GM12801 (cell line): ENCODE measurements around the gene GIPC3.

Experiments
- TF ChIP-seq, protein P1 (sequence below): IDR thresholded peaks from one replicate; pipeline ENCODE4 v1.5.1; 2011; ENCODE audit warnings: control low read depth; ENCODE audit not compliant: insufficient read length; ENCODE audit errors: extremely low read depth

Gene GIPC3

DNA sequence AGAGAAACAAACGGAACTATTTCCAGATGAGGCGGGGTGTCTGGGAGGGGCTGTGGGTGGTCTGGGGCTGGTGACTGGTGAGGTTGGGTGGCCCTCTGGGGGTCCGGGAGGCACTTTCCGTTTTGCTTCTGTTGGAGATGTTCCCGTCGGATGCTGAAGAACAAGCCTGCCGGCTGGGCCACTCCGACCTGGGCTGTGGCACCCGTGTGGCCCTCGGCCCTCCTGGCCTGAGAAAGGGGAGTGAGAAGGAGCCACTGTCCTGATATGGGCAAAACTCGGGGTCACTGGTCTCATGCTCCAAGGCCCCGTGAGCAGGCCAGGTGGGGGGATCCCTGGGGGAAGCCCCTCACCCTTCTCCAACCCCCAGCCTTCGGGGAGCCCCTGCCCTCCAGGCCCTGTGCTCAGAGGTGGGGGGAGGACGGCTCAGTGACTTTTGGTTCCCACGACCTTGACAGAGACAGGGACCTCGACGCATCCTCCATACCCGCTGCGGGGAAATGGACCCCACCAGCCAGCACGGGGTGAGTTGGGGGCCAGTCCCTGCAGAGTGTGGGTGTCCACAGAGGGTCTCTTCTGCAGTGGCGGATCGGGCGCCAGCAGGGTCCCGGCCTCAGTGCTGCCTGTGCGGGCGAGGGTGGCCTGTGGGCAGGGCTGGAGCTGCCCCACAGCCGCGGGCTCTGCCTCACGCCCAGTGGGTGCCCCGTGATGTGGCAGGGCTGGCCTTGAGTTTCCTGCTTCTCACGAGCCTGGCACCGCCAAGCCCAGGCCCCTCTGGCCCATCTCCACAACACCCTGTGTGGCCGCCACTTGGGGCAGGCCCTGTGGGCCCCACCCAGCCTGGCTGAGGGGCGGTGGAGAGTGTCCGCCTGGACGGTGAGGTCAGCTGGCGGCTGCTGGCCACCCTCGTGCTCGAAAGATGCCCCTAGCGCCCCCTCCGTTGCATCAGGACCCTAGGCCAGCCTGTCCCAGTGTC is 25.8 kb downstream of the GIPC3 start:
- TF ChIP-seq, protein P1, sequence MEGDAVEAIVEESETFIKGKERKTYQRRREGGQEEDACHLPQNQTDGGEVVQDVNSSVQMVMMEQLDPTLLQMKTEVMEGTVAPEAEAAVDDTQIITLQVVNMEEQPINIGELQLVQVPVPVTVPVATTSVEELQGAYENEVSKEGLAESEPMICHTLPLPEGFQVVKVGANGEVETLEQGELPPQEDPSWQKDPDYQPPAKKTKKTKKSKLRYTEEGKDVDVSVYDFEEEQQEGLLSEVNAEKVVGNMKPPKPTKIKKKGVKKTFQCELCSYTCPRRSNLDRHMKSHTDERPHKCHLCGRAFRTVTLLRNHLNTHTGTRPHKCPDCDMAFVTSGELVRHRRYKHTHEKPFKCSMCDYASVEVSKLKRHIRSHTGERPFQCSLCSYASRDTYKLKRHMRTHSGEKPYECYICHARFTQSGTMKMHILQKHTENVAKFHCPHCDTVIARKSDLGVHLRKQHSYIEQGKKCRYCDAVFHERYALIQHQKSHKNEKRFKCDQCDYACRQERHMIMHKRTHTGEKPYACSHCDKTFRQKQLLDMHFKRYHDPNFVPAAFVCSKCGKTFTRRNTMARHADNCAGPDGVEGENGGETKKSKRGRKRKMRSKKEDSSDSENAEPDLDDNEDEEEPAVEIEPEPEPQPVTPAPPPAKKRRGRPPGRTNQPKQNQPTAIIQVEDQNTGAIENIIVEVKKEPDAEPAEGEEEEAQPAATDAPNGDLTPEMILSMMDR, result no peak

DNA sequence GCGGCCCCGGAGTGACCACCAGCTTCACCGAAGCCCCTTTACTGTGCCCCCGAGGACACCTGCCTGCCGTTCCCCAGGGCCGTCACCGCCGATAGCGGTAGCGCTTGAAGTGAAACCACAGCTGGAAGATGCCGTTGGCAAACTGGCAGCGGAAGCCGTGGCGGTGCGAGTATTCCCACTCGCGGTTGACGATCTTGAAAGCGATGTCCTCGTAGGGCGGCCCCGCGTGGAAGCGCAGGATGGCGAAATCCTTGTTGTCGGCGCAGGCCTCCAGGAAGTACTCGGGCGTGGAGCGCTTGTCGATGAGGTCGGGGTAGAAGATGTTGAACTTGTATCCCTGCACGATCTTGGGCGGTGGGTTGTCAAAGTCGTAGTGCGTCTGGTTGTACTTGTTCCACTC is 26.6 kb downstream of the GIPC3 start:
- TF ChIP-seq, protein P1, result no peak

DNA sequence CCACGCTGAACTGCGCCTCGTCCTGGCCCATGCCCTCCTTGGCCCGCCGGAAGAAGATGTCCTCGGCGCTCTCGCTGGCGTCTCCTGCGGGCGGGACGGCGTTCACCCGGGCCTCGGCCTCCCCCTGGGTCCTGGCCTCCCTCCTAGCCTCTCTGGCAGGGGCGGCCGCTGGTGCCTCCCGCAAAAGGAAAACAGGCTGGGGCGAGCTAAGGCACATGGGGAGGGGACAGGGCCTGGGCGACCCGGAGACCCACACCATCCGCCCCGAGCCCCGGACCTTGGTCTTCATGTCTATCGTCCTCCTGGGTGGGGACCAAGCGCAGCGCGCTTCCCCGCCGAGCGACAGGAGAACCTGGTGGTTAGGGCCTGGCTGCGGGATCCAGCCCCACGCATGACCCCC is 27.1 kb downstream of the GIPC3 start:
- TF ChIP-seq, protein P1, result no peak

DNA sequence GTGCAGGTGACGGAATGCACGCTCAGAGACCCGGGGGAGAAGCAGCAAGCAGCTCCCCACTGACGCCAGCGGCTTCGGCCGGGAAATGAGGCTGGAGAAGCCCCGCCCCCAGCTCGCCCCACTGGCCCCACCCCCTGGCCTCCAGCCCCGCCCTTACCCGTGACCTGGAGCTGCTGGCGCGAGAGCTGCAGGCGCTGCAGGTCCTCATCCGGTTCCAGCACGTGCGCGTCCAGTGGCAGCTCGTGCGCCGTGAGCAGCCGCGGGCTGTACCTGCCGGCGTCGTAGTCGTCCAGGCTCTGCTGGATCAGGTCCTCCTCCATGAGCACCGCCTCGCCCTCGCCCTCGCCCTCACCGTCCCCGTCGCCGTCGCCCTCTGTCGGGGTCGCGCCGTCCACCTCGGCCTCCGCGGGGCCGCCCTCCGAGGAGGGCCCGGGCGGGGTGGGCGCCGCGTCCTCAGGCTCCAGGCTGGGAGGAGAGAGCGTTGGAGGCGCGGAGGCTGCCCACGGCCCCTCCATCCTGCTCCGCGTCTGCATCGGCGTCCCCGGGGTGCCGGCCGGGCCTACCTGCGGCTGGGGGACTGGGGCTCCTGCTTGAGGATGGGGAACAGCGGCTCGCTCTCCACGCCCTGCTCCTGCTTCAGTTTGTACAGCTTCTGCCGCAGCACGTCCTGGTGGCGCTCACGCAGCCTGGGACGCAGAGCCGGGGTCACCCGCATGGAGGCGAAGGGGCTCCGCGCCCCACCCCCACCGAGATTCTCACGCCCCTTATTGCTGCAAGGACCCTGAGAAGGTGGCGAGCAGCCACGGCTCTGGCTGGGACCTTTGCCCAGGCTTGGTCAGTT is 27.8 kb downstream of the GIPC3 start:
- TF ChIP-seq, protein P1, result no peak

DNA sequence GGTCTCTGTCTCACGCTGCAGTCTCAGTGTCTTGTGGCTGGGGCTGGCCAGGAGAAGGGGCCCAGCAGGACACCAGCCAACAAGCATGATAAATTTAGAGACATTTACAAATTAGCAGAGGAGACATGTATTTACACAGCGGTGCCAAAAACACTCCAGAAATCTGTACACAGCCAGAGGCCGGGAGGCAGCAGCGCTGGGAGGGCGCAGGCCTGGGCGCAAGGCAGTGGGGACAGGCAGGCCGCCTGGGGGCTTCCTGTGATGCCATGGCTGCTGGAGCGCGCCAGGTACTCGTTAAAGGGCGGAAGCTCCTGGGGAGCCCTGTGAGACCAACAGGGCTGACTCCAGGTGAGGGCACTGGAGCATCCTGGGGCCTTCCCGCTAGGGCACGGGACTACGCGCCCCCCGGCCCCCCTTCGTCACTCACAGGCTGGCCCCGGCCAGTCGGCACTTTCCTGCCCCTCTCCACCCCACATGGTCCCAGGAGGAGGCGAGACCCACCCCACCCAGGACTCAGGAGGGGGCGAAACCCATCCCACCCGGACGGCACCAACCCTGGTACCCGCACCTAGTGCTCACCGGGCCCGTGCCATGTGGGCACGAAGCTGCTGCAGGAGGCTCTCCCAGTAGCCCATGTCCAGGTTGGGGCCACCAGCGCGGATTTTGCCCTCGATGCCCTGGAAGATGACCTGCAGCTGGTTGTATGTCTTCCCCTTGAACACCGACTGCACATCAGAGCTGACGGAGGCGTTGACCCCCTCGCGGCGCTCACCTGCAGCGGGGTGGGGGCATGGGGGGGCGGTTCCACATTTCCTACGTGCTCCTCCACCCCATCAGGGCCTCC is 28.8 kb downstream of the GIPC3 start:
- TF ChIP-seq, protein P1, result no peak

DNA sequence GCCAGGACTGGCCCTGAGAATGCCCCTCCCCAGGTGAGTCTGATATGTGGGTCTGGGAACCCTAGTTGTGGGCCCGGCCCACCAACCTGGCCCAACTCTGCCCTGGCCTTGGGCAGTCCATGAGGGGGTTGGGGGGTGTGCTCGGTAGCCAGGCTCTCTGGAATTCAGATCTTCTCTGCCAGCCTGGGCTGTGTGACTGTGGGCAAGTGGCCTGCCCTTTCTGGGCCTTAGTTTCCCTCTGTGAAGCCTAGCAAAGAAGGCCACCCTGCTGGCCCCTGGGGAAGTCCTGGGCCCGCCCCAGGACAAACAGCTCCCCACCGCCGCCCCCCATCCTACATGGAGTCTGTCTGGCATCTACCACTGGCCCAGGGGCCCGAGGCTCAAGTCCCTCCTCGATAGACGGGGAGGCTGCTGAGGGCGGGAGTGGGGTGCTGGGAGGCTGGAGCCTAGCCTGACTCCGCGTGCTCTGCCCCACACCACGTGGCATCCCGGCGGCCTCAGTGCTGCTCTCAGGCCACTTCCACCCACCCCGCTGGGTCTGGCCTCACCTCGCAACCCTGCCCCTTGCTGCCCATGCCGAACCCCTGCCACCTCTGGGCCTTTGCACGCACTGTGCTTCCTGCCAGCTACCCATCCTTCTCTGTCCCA is 29.7 kb downstream of the GIPC3 start:
- TF ChIP-seq, protein P1, result no peak
